RPMI7951 (cell line): Measurements from ENCODE around the gene ADH6. TPM values are rescaled to one million over a fixed set of nuclear protein-coding genes. Genes with fewer than 3 reads are reported as not detected.
"Not testable (repeated sequence)": the region's sequence is repeated elsewhere in the genome, so short reads cannot be mapped to it uniquely, and the experiment has no call there.

Source experiments
- DNase-seq: peaks from one replicate; pipeline ENCODE4 v3.0.0-alpha.2; 2012; ENCODE audit warnings: low read depth
- total RNA-seq: library from RNA; depleted of rRNA; stranded (reverse); fragments of >200 nt; shearing (Covaris generic); gene quantifications from 2 replicates; pipeline ENCODE4 v1.2.3, GENCODE V29; 2014; rRNA removed

The ADH6 gene
- total RNA-seq: not detected in 2 replicates

- DNase-seq: no peak
These were observed at the start of gene ADH6 for GRCh38 chr4:99219072-99219471. Gene ADH6, minus strand, starts transcription at chr4:99219246. Its CDS starts 94 bp downstream, at chr4:99219152.

GRCh38 chr4:99264927-99265326, 45.9 kb upstream of the ADH6 start:
- DNase-seq: no peak

- no peak for DNase-seq
These were observed 33.7 kb upstream of the ADH6 start for GRCh38 chr4:99252746-99253145.

- DNase-seq: no peak
These were observed 29.7 kb upstream of the ADH6 start for GRCh38 chr4:99248714-99249113.

DNA sequence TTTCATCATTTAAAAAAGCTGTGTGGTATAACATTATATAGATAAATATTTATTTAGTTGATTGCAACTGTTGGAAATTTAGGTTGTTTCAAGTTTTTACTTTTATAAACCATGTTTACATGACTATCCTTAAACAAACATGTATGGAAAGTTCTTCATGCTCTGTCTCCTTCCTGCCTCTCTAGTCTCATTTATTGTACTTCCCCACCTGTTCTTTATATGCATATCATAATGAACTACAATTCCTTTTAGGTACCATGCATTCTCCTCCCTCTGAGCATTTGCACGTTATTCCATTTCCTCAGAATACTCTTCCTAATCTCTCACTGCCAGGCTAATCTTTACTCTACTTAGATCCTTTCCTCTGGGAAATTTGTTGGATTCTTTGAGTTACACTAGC, 16.9 kb upstream of the ADH6 start:
- DNase-seq: no peak

- DNase-seq: no peak
These were observed 15.4 kb upstream of the ADH6 start for GRCh38 chr4:99234331-99235010.

GRCh38 chr4:99233397-99233796, 14.4 kb upstream of the ADH6 start:
- DNase-seq: not testable (repeated sequence)

DNA sequence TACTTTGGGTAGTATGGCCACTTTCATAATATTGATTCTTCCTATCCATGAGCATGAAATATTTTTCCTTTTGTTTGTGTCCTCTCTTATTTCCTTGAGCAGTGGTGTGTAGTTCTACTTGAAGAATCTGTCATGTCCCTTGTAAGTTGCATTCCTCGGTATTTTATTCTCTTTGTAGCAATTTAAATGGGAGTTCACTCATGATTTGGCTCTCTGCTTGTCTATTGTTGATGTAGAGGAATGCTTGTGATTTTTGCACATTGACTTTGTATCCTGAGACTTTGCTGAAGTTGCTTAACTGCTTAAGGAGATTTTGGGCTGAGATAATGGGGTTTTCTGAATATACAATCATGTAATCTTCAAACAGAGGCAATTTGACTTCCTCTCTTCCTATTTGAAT, 9.7 kb upstream of the ADH6 start:
- not testable (repeated sequence) for DNase-seq

GRCh38 chr4:99227646-99228045, 8.6 kb upstream of the ADH6 start:
- not testable (repeated sequence) for DNase-seq

- DNase-seq: no peak
These were observed 2.9 kb upstream of the ADH6 start for GRCh38 chr4:99221980-99222379.

GRCh38 chr4:99219479-99219878, 433 bp upstream of the ADH6 start:
- no peak for DNase-seq

DNA sequence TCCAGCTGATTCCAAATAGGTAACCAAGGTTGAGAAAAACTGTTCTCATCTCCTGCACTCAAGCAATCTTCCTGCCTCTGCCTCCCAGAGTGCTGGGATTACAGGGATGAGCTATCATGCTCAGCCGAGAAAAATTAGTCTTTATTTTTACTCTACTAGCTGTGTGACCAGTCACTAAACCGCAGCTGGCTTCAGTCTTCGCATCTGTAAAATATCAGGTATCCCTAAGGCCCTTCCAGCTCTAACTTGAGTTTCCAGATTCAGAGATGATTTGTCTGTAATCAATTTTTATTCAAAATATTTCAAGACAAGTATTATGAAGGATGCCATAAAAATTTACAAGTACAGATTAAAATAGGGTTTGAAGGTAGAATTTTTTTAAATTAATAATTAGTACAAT, 3.5 kb downstream of the ADH6 start:
- no peak for DNase-seq

- DNase-seq: no peak
These were observed 8.3 kb downstream of the ADH6 start for GRCh38 chr4:99210789-99211188.

GRCh38 chr4:99209671-99210070, 9.4 kb downstream of the ADH6 start:
- DNase-seq: no peak

DNA sequence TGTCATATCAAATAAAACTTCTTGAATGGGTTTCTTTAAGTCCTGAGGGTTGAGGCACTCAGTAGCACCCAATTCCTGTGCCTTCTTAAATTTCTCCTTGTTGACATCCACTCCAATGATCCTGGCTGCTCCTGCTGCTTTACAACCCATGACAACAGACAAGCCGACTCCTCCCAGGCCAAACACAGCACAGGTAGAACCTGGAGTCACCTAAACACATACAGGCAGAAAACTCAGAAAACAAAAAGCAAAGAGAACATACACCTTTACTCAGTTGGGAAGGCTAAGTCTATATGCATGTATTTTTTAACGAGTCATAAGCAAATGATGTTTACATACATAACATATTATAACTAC, 10.3 kb downstream of the ADH6 start:
- DNase-seq: no peak

- DNase-seq: no peak
These were observed 10.9 kb downstream of the ADH6 start for GRCh38 chr4:99207911-99208718.

- no peak for DNase-seq
These were observed 11.8 kb downstream of the ADH6 start for GRCh38 chr4:99207069-99207743.

- no peak for DNase-seq
These were observed 13.7 kb downstream of the ADH6 start for GRCh38 chr4:99205153-99205979.

- DNase-seq: no peak
These were observed 16.5 kb downstream of the ADH6 start for GRCh38 chr4:99202536-99202935.

DNA sequence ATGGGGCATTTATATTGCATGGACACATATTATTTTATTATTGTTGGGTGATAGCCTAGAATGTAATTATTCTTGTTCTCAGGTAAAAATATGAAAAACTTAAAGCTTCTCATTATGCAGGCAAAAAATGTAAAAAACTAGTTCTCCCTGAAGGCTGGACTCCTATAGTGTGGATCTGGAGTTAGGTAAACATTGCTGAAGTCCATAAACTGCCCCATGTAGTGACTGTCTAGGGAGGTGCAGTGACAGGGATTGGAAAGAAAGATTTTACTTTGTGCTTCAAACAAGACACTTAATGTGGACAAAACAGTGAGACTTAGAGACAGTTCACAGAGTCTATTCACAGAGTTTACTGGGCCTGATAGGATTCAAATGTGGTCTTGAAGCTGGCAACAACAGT, 17.0 kb downstream of the ADH6 start:
- DNase-seq: no peak

GRCh38 chr4:99201690-99202089, 17.4 kb downstream of the ADH6 start:
- peak; percentile 6 for DNase-seq

DNA sequence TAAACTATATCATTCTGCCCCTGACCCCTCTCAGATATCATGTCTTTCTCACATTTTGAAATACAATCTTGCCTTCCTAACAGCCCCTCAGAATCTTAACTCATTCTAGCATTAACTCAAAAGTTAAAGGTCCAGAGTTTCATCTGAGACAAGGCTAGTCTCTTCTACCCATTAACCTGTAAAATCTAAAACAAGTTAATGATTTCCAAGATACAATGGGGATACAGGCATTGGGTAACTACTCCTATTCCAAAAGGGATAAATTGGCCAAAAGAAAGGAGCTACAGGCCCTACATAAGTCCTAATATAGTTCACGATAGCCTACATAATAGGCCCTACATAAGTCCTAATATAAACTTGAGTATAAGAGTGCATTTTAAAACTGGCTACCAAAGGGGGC, 18.9 kb downstream of the ADH6 start:
- DNase-seq: no peak
